SK-N-SH treated with all-trans-retinoic acid at 6 μM for 48 hours (cell line): Measurements from ENCODE around the gene AP3D1.

Source experiments
- ATAC-seq: fragments of 200-7000 bp; cut with Tn5 transposase; 3 replicates; pipeline ENCODE4 v1.9.1; 2020; ENCODE audit warnings: mild to moderate bottlenecking, moderate library complexity
- ARNTL ChIP-seq: fragments of 450-650 bp; formaldehyde crosslinking; IDR thresholded peaks from 2 replicates; pipeline ENCODE4 v1.5.0; 2020; ENCODE audit warnings: low read depth, mild to moderate bottlenecking, moderate library complexity, borderline replicate concordance
- BACH2 ChIP-seq: fragments of 250-450 bp; sonication (Bioruptor Pico); IDR thresholded peaks from 2 replicates; pipeline ENCODE4 v1.9.0; 2021; ENCODE audit warnings: mild to moderate bottlenecking, borderline replicate concordance
- CSDC2 ChIP-seq: fragments of 250-450 bp; sonication (Bioruptor Pico); IDR thresholded peaks from 2 replicates; pipeline ENCODE4 v1.5.0; 2020; ENCODE audit warnings: mild to moderate bottlenecking, moderate library complexity
- ESRRG ChIP-seq: fragments of 250-450 bp; sonication (Bioruptor Pico); IDR thresholded peaks from 2 replicates; pipeline ENCODE4 v1.6.1; 2021; ENCODE audit warnings: mild to moderate bottlenecking
- GLIS3 ChIP-seq: fragments of 250-450 bp; sonication (Bioruptor Pico); IDR thresholded peaks from 2 replicates; pipeline ENCODE4 v1.5.0; 2020; ENCODE audit warnings: mild to moderate bottlenecking, moderate library complexity
- ISL1 ChIP-seq: fragments of 250-450 bp; sonication (Bioruptor Pico); IDR thresholded peaks from 2 replicates; pipeline ENCODE4 v2.1.2; 2022; ENCODE audit warnings: mild to moderate bottlenecking, moderate library complexity
- OSR1 ChIP-seq: fragments of 250-450 bp; sonication (Bioruptor Pico); IDR thresholded peaks from 2 replicates; pipeline ENCODE4 v1.8.0; 2022; ENCODE audit warnings: moderate library complexity, mild to moderate bottlenecking, inconsistent platforms
- PPARA ChIP-seq: fragments of 250-450 bp; sonication (Bioruptor Pico); IDR thresholded peaks from 2 replicates; pipeline ENCODE4 v1.5.0; 2020; ENCODE audit warnings: mild to moderate bottlenecking, borderline replicate concordance
- RARB ChIP-seq: fragments of 250-450 bp; sonication (Bioruptor Pico); IDR thresholded peaks from 2 replicates; pipeline ENCODE4 v1.8.0; 2021; ENCODE audit warnings: mild to moderate bottlenecking, moderate library complexity
- SNAI2 ChIP-seq: fragments of 250-450 bp; sonication (Bioruptor Pico); IDR thresholded peaks from 2 replicates; pipeline ENCODE4 v1.5.0; 2020; ENCODE audit warnings: mild to moderate bottlenecking, moderate library complexity
- TCF4 ChIP-seq: fragments of 250-450 bp; sonication (Bioruptor Pico); IDR thresholded peaks from 2 replicates; pipeline ENCODE4 v1.8.0; 2021; ENCODE audit warnings: mild to moderate bottlenecking, moderate library complexity, borderline replicate concordance
- TOX ChIP-seq: fragments of 250-450 bp; sonication (Bioruptor Pico); IDR thresholded peaks from 2 replicates; pipeline ENCODE4 v1.8.0; 2021; ENCODE audit warnings: mild to moderate bottlenecking, moderate library complexity, borderline replicate concordance
- ZC3H10 ChIP-seq: fragments of 250-450 bp; sonication (Bioruptor Pico); IDR thresholded peaks from 2 replicates; pipeline ENCODE4 v1.5.1; 2021; ENCODE audit warnings: mild to moderate bottlenecking, moderate library complexity
- ZFP3 ChIP-seq: fragments of 250-450 bp; sonication (Bioruptor Pico); IDR thresholded peaks from 2 replicates; pipeline ENCODE4 v1.5.0; 2020; ENCODE audit warnings: mild to moderate bottlenecking, moderate library complexity
- ZFP30 ChIP-seq: fragments of 450-650 bp; formaldehyde crosslinking; IDR thresholded peaks from 2 replicates; pipeline ENCODE4 v1.5.0; 2022; ENCODE audit warnings: mild to moderate bottlenecking, moderate library complexity
- ZNF565 ChIP-seq: fragments of 450-650 bp; formaldehyde crosslinking; conservative IDR thresholded peaks from 2 replicates; pipeline ENCODE4 v1.5.0; 2020; ENCODE audit warnings: low read depth, mild to moderate bottlenecking, moderate library complexity
- ZNF70 ChIP-seq: fragments of 450-650 bp; formaldehyde crosslinking; IDR thresholded peaks from 2 replicates; pipeline ENCODE4 v1.5.0; 2020; ENCODE audit warnings: mild to moderate bottlenecking, moderate library complexity
- ZNF8 ChIP-seq: fragments of 450-650 bp; formaldehyde crosslinking; IDR thresholded peaks from 2 replicates; pipeline ENCODE4 v1.5.0; 2020; ENCODE audit warnings: mild to moderate bottlenecking, moderate library complexity
- TF ChIP-seq, protein P1 (sequence below): fragments of 250-450 bp; sonication (Bioruptor Pico); IDR thresholded peaks from 2 replicates; pipeline ENCODE4 v1.5.1; 2020; ENCODE audit warnings: low read depth, mild to moderate bottlenecking, moderate library complexity
- TF ChIP-seq, protein P2 (sequence below): fragments of 250-450 bp; sonication (Bioruptor Pico); IDR thresholded peaks from 2 replicates; pipeline ENCODE4 v1.8.0; 2020; ENCODE audit warnings: mild to moderate bottlenecking, moderate library complexity, borderline replicate concordance
- TF ChIP-seq, protein P3 (sequence below): fragments of 250-450 bp; sonication (Bioruptor Pico); IDR thresholded peaks from 2 replicates; pipeline ENCODE4 v1.8.0; 2021; ENCODE audit warnings: low read depth, mild to moderate bottlenecking, moderate library complexity, borderline replicate concordance
- TF ChIP-seq, protein P4 (sequence below): fragments of 250-450 bp; sonication (Bioruptor Pico); IDR thresholded peaks from 2 replicates; pipeline ENCODE4 v1.5.0; 2020; ENCODE audit warnings: mild to moderate bottlenecking, moderate library complexity
- TF ChIP-seq, protein P5 (sequence below): fragments of 250-450 bp; sonication (Bioruptor Pico); IDR thresholded peaks from 2 replicates; pipeline ENCODE4 v1.5.1; 2021; ENCODE audit warnings: mild to moderate bottlenecking, moderate library complexity

The AP3D1 gene

DNA sequence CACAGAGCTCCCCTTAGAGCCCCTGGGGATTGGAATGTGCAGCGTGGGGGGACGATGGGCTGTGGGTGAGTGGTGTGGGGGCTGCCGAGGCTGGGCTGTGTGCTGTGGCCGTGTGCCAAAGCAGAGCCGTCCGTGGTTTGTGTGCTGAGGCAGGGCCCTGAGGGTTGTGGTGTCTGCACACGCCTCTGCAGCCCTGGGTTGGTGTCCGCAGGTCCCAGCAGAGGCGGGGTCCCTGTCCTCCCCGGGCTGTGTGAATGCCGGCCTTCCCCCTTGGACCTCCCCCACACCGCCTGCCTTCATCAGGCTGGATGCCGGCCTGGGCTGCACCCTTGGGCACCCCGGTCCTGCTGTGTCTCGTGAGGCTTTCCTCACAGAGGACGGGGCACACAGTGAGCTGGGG lies 38.5 kb upstream of the AP3D1 start:
- ATAC-seq, result no peak
- TF ChIP-seq ZC3H10 (CRISPR knock-in tag), result no peak
- TF ChIP-seq ZNF70 (CRISPR knock-in tag), result no peak
- TF ChIP-seq, protein P1, sequence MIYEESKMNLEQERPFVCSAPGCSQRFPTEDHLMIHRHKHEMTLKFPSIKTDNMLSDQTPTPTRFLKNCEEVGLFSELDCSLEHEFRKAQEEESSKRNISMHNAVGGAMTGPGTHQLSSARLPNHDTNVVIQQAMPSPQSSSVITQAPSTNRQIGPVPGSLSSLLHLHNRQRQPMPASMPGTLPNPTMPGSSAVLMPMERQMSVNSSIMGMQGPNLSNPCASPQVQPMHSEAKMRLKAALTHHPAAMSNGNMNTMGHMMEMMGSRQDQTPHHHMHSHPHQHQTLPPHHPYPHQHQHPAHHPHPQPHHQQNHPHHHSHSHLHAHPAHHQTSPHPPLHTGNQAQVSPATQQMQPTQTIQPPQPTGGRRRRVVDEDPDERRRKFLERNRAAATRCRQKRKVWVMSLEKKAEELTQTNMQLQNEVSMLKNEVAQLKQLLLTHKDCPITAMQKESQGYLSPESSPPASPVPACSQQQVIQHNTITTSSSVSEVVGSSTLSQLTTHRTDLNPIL (CRISPR knock-in tag), result no peak
- TF ChIP-seq TCF4 (CRISPR knock-in tag), result no peak
- no peak for TF ChIP-seq ZFP3 (CRISPR knock-in tag)
- no peak for TF ChIP-seq BACH2
- no peak for TF ChIP-seq ARNTL
- TF ChIP-seq TOX (CRISPR knock-in tag), result no peak
- TF ChIP-seq, protein P2, sequence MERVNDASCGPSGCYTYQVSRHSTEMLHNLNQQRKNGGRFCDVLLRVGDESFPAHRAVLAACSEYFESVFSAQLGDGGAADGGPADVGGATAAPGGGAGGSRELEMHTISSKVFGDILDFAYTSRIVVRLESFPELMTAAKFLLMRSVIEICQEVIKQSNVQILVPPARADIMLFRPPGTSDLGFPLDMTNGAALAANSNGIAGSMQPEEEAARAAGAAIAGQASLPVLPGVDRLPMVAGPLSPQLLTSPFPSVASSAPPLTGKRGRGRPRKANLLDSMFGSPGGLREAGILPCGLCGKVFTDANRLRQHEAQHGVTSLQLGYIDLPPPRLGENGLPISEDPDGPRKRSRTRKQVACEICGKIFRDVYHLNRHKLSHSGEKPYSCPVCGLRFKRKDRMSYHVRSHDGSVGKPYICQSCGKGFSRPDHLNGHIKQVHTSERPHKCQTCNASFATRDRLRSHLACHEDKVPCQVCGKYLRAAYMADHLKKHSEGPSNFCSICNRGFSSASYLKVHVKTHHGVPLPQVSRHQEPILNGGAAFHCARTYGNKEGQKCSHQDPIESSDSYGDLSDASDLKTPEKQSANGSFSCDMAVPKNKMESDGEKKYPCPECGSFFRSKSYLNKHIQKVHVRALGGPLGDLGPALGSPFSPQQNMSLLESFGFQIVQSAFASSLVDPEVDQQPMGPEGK (CRISPR knock-in tag), result no peak
- TF ChIP-seq ISL1 (CRISPR knock-in tag), result no peak
- no peak for TF ChIP-seq ZFP30
- no peak for TF ChIP-seq ESRRG (CRISPR knock-in tag)
- TF ChIP-seq CSDC2 (CRISPR knock-in tag), result no peak
- TF ChIP-seq, protein P3, sequence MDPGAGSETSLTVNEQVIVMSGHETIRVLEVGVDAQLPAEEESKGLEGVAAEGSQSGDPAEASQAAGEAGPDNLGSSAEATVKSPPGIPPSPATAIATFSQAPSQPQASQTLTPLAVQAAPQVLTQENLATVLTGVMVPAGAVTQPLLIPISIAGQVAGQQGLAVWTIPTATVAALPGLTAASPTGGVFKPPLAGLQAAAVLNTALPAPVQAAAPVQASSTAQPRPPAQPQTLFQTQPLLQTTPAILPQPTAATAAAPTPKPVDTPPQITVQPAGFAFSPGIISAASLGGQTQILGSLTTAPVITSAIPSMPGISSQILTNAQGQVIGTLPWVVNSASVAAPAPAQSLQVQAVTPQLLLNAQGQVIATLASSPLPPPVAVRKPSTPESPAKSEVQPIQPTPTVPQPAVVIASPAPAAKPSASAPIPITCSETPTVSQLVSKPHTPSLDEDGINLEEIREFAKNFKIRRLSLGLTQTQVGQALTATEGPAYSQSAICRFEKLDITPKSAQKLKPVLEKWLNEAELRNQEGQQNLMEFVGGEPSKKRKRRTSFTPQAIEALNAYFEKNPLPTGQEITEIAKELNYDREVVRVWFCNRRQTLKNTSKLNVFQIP (CRISPR knock-in tag), result no peak
- TF ChIP-seq ZNF8 (CRISPR knock-in tag), result no peak
- no peak for TF ChIP-seq ZNF565 (CRISPR knock-in tag)
- TF ChIP-seq, protein P4, sequence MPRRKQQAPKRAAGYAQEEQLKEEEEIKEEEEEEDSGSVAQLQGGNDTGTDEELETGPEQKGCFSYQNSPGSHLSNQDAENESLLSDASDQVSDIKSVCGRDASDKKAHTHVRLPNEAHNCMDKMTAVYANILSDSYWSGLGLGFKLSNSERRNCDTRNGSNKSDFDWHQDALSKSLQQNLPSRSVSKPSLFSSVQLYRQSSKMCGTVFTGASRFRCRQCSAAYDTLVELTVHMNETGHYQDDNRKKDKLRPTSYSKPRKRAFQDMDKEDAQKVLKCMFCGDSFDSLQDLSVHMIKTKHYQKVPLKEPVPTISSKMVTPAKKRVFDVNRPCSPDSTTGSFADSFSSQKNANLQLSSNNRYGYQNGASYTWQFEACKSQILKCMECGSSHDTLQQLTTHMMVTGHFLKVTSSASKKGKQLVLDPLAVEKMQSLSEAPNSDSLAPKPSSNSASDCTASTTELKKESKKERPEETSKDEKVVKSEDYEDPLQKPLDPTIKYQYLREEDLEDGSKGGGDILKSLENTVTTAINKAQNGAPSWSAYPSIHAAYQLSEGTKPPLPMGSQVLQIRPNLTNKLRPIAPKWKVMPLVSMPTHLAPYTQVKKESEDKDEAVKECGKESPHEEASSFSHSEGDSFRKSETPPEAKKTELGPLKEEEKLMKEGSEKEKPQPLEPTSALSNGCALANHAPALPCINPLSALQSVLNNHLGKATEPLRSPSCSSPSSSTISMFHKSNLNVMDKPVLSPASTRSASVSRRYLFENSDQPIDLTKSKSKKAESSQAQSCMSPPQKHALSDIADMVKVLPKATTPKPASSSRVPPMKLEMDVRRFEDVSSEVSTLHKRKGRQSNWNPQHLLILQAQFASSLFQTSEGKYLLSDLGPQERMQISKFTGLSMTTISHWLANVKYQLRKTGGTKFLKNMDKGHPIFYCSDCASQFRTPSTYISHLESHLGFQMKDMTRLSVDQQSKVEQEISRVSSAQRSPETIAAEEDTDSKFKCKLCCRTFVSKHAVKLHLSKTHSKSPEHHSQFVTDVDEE (CRISPR knock-in tag), result no peak
- TF ChIP-seq, protein P5, sequence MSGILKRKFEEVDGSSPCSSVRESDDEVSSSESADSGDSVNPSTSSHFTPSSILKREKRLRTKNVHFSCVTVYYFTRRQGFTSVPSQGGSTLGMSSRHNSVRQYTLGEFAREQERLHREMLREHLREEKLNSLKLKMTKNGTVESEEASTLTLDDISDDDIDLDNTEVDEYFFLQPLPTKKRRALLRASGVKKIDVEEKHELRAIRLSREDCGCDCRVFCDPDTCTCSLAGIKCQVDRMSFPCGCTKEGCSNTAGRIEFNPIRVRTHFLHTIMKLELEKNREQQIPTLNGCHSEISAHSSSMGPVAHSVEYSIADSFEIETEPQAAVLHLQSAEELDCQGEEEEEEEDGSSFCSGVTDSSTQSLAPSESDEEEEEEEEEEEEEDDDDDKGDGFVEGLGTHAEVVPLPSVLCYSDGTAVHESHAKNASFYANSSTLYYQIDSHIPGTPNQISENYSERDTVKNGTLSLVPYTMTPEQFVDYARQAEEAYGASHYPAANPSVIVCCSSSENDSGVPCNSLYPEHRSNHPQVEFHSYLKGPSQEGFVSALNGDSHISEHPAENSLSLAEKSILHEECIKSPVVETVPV (CRISPR knock-in tag), result no peak

DNA sequence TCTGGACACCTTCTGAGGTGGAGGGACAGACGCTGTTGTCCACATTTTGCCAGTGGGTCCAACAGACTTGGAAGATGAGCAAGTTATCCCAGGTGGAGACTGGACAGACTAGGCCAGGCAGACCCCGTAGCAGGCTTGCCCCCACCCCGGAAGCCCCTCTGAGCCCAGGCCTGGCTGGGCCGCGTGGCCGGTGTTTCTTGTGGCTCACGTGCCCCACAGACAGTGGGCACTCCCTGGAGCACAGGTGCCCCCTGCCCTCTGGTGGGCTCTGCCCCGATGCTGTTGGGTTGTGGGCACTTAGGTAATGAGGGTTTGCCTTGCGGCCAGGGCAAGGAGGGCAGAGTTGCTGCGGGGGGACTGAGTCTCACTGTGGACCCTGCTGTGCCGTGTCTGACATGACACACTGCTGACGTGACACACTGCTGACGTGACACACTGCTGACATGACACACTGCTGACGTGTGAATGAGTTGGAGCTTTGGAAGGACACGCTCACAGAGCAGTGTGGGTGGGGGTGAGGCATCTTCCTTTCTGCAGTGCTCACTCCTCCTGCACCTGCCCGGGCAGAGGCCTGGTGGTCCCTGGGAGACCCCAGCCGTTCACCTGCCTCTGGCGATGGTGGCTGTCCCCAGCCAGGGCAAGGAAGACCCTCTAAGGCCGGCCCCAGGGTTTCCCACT lies 37.5 kb upstream of the AP3D1 start:
- ATAC-seq, result no peak
- TF ChIP-seq, protein P2 (CRISPR knock-in tag), result no peak
- no peak for TF ChIP-seq GLIS3 (CRISPR knock-in tag)
- no peak for TF ChIP-seq CSDC2 (CRISPR knock-in tag)
- no peak for TF ChIP-seq SNAI2
- TF ChIP-seq BACH2, result no peak
- no peak for TF ChIP-seq ARNTL
- no peak for TF ChIP-seq ZC3H10 (CRISPR knock-in tag)
- no peak for TF ChIP-seq TOX (CRISPR knock-in tag)
- TF ChIP-seq, protein P4 (CRISPR knock-in tag), result no peak
- no peak for TF ChIP-seq RARB
- no peak for TF ChIP-seq ZFP3 (CRISPR knock-in tag)
- no peak for TF ChIP-seq OSR1
- TF ChIP-seq, protein P1 (CRISPR knock-in tag), result no peak
- no peak for TF ChIP-seq PPARA (CRISPR knock-in tag)
- TF ChIP-seq ZNF8 (CRISPR knock-in tag), result no peak
